ENCODE data around the gene GSTP1.

DNA sequence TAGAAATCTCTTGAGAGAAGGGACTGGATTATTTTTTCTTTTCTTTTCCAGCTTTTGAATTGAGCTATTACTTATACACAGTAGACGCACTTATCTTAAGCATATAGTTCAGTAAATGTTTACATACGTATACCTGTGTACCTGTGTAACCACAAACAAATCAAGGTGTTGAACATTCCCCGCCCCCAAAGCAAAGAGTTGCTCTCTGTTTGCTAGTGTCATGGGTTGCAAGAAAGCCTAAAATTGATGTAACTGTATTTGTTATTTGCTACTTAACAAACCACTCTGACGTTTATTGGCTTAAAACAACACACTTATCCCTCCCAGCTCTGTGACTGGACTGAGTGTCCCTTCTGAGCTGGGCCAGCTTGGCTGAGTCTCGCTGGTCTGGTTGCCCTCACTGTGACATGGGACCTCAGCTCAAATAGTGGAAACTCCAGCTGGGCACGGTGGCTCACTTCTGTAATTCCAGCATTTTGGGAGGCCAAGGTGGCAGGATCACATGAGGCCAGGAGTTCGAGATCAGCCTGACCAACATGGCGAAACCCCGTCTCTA, 35.0 kb upstream of the GSTP1 start:
- TF ChIP-seq, protein P1, sequence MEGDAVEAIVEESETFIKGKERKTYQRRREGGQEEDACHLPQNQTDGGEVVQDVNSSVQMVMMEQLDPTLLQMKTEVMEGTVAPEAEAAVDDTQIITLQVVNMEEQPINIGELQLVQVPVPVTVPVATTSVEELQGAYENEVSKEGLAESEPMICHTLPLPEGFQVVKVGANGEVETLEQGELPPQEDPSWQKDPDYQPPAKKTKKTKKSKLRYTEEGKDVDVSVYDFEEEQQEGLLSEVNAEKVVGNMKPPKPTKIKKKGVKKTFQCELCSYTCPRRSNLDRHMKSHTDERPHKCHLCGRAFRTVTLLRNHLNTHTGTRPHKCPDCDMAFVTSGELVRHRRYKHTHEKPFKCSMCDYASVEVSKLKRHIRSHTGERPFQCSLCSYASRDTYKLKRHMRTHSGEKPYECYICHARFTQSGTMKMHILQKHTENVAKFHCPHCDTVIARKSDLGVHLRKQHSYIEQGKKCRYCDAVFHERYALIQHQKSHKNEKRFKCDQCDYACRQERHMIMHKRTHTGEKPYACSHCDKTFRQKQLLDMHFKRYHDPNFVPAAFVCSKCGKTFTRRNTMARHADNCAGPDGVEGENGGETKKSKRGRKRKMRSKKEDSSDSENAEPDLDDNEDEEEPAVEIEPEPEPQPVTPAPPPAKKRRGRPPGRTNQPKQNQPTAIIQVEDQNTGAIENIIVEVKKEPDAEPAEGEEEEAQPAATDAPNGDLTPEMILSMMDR (IDR thresholded peaks at IDR 0.05; ENCODE audit: poor library complexity), result no peak
- TF ChIP-seq EZH2 (IDR thresholded peaks at IDR 0.05; ENCODE audit: borderline replicate concordance), result no peak
